ENCODE data around the gene PROSER3. TPM values are rescaled to one million over a fixed set of nuclear protein-coding genes. Genes with fewer than 3 reads are reported as not detected.

The PROSER3 gene
- total and polyA plus RNA-seq, 4 donors, result 10.0 to 32.2 (median 12.1) TPM

GRCh38 chr19:35816262-35816661, 58.3 kb downstream of the PROSER3 start:
- no peak overlapping the region for H3K27ac ChIP-seq (ENCODE audit: low read depth in 1 of 2, low read length in 1 of 2)
- TF ChIP-seq, protein P1, sequence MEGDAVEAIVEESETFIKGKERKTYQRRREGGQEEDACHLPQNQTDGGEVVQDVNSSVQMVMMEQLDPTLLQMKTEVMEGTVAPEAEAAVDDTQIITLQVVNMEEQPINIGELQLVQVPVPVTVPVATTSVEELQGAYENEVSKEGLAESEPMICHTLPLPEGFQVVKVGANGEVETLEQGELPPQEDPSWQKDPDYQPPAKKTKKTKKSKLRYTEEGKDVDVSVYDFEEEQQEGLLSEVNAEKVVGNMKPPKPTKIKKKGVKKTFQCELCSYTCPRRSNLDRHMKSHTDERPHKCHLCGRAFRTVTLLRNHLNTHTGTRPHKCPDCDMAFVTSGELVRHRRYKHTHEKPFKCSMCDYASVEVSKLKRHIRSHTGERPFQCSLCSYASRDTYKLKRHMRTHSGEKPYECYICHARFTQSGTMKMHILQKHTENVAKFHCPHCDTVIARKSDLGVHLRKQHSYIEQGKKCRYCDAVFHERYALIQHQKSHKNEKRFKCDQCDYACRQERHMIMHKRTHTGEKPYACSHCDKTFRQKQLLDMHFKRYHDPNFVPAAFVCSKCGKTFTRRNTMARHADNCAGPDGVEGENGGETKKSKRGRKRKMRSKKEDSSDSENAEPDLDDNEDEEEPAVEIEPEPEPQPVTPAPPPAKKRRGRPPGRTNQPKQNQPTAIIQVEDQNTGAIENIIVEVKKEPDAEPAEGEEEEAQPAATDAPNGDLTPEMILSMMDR (IDR thresholded peaks at IDR 0.05; ENCODE audit: control extremely low read depth, extremely low read depth), result no peak
- H3K9ac ChIP-seq (ENCODE audit: insufficient read depth in 1 of 2, low read length in 2 of 2), result no peak overlapping the region
- no peaks in the 10 kb centered on the region for H3K9me3 ChIP-seq (ENCODE audit: control insufficient read depth in 4 of 4, insufficient read depth in 3 of 4, low read length in 3 of 4)
- no peak for DNase-seq
- WGBS, 2 donors, result 32 to 41% methylated on average over 6 of the region's 6 CpGs
- no peak overlapping the region for H3K4me3 ChIP-seq
- H3K27me3 ChIP-seq (ENCODE audit: control insufficient read depth in 3 of 3, insufficient read depth in 3 of 3, low read length in 2 of 3), result peaks cover 0 to 2% (median 0%) of the 10 kb centered on the region in 3 donors
- no peak for ATAC-seq (ENCODE audit: insufficient read depth, low FRiP score)
- no peaks in the 10 kb centered on the region for H3K36me3 ChIP-seq (ENCODE audit: control insufficient read depth in 4 of 4, insufficient read depth in 4 of 4, low read length in 4 of 4)
- H3K4me1 ChIP-seq (ENCODE audit: control insufficient read depth in 5 of 5, insufficient read depth in 5 of 5, low read length in 5 of 5), result no peaks in the 10 kb centered on the region

DNA sequence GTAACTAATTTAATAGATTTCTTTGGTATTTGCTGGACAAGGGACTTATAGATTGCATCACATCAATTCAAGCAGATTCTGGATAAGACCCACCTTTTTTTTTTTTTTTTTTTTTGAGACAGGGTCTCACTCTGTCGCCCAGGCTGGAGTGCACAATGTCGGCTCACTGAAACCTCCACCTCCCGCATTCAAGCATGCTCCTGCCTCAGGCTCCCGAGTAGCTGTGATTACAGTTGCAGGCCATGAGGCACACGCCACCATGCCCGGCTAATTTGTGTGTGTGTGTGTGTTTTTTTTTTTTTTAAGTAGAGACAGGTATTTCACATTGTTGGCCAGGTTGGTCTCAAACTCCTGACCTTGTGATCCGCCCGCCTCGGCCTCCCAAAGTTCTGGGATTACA, 58.9 kb downstream of the PROSER3 start:
- Histone ChIP-seq H3K4me3 (no peak overlapping the region), H3K27me3 (ENCODE audit: control insufficient read depth in 3 of 3, insufficient read depth in 3 of 3, low read length in 2 of 3) (no peaks in the 10 kb centered on the region), H3K9me3 (ENCODE audit: control insufficient read depth in 4 of 4, insufficient read depth in 3 of 4, low read length in 3 of 4) (no peaks in the 10 kb centered on the region), H3K9ac (ENCODE audit: insufficient read depth in 1 of 2, low read length in 2 of 2) (no peak overlapping the region), H3K27ac (ENCODE audit: low read depth in 1 of 2, low read length in 1 of 2) (no peak overlapping the region), H3K4me1 (ENCODE audit: control insufficient read depth in 5 of 5, insufficient read depth in 5 of 5, low read length in 5 of 5) (no peaks in the 10 kb centered on the region), H3K36me3 (ENCODE audit: control insufficient read depth in 4 of 4, insufficient read depth in 4 of 4, low read length in 4 of 4) (no peaks in the 10 kb centered on the region)
- WGBS, 2 donors, result 80 to 86% methylated on average over 9 of the region's 9 CpGs
- TF ChIP-seq, protein P1 (IDR thresholded peaks at IDR 0.05; ENCODE audit: control extremely low read depth, extremely low read depth), result no peak
- ATAC-seq (ENCODE audit: insufficient read depth, low FRiP score), result no peak
- DNase-seq, result no peak

- H3K36me3 ChIP-seq (ENCODE audit: control insufficient read depth in 4 of 4, insufficient read depth in 4 of 4, low read length in 4 of 4), result no peaks in the 10 kb centered on the region
- ATAC-seq (ENCODE audit: insufficient read depth, low FRiP score) (no peak), DNase-seq (no peak)
- H3K9ac ChIP-seq (ENCODE audit: insufficient read depth in 1 of 2, low read length in 2 of 2), result no peak overlapping the region
- H3K27me3 ChIP-seq (ENCODE audit: control insufficient read depth in 3 of 3, insufficient read depth in 3 of 3, low read length in 2 of 3), result no peaks in the 10 kb centered on the region
- H3K27ac ChIP-seq (ENCODE audit: low read depth in 1 of 2, low read length in 1 of 2), result no peak overlapping the region
- H3K4me1 ChIP-seq (ENCODE audit: control insufficient read depth in 5 of 5, insufficient read depth in 5 of 5, low read length in 5 of 5), result no peaks in the 10 kb centered on the region
- TF ChIP-seq, protein P1 (IDR thresholded peaks at IDR 0.05; ENCODE audit: control extremely low read depth, extremely low read depth), result no peak
- no peaks in the 10 kb centered on the region for H3K9me3 ChIP-seq (ENCODE audit: control insufficient read depth in 4 of 4, insufficient read depth in 3 of 4, low read length in 3 of 4)
- no peak overlapping the region for H3K4me3 ChIP-seq
- 65 to 77% methylated on average over 3 of the region's 3 CpGs for WGBS, 2 donors
Measured at GRCh38 chr19:35818445-35818844, 60.5 kb downstream of the PROSER3 start.

Other genes starting within 250 kb of the PROSER3 start
- gene DMKN, start 244.5 kb upstream of the PROSER3 start, total RNA-seq, result 100 to 1,000 TPM in 1 of 2 donors, 10 to 100 TPM in 1; 84.6 to 127 TPM
- gene DMKN, start 244.5 kb upstream of the PROSER3 start, polyA plus RNA-seq, result 100 to 1,000 TPM in 1 of 2 donors, 10 to 100 TPM in 1; 79.0 to 278 TPM
- under 1 TPM in 1 of 2 donors, not detected in 1; 0.09 TPM for gene SBSN, start 229.9 kb upstream of the PROSER3 start, total RNA-seq
- gene SBSN, start 229.9 kb upstream of the PROSER3 start, polyA plus RNA-seq, result under 1 TPM; 0.08 to 0.39 TPM
- not detected for gene GAPDHS, start 224.7 kb upstream of the PROSER3 start, total RNA-seq
- gene GAPDHS, start 224.7 kb upstream of the PROSER3 start, polyA plus RNA-seq, result not detected
- 10 to 100 TPM; 39.0 to 98.8 TPM for gene TMEM147, start 212.6 kb upstream of the PROSER3 start, total RNA-seq
- 100 to 1,000 TPM; 150 to 167 TPM for gene TMEM147, start 212.6 kb upstream of the PROSER3 start, polyA plus RNA-seq
- not detected for gene ATP4A, start 194.5 kb upstream of the PROSER3 start, total RNA-seq
- under 1 TPM in 1 of 2 donors, not detected in 1; 0.01 TPM for gene ATP4A, start 194.5 kb upstream of the PROSER3 start, polyA plus RNA-seq
- gene PMIS2, start 172.0 kb upstream of the PROSER3 start, total RNA-seq, result not detected
- not detected for gene PMIS2, start 172.0 kb upstream of the PROSER3 start, polyA plus RNA-seq
- gene HAUS5, start 145.4 kb upstream of the PROSER3 start, total RNA-seq, result 10 to 100 TPM; 13.9 to 15.8 TPM
- 10 to 100 TPM in 1 of 2 donors, 1 to 10 TPM in 1; 6.0 to 16.5 TPM for gene HAUS5, start 145.4 kb upstream of the PROSER3 start, polyA plus RNA-seq
- 10 to 100 TPM; 28.4 to 77.4 TPM for gene RBM42, start 129.1 kb upstream of the PROSER3 start, total RNA-seq
- 10 to 100 TPM; 68.6 to 84.0 TPM for gene RBM42, start 129.1 kb upstream of the PROSER3 start, polyA plus RNA-seq
- gene ETV2, start 116.4 kb upstream of the PROSER3 start, total RNA-seq, result 1 to 10 TPM in 1 of 2 donors, under 1 TPM in 1; 0.31 to 1.0 TPM
- gene ETV2, start 116.4 kb upstream of the PROSER3 start, polyA plus RNA-seq, result 1 to 10 TPM; 1.2 to 2.5 TPM
- gene COX6B1, start 109.9 kb upstream of the PROSER3 start, total RNA-seq, result 100 to 1,000 TPM; 202 to 338 TPM
- gene COX6B1, start 109.9 kb upstream of the PROSER3 start, polyA plus RNA-seq, result 1,000 to 10,000 TPM in 1 of 2 donors, 100 to 1,000 TPM in 1; 679 to 1,407 TPM
- not detected for gene UPK1A, start 91.7 kb upstream of the PROSER3 start, total RNA-seq
- gene UPK1A, start 91.7 kb upstream of the PROSER3 start, polyA plus RNA-seq, result under 1 TPM in 1 of 2 donors, not detected in 1; 0.03 TPM
- under 1 TPM; 0.28 to 0.63 TPM for gene ZBTB32, start 53.6 kb upstream of the PROSER3 start, total RNA-seq
- gene ZBTB32, start 53.6 kb upstream of the PROSER3 start, polyA plus RNA-seq, result under 1 TPM; 0.22 to 0.50 TPM
- gene KMT2B, start 40.2 kb upstream of the PROSER3 start, total RNA-seq, result 10 to 100 TPM; 24.9 to 41.0 TPM
- gene KMT2B, start 40.2 kb upstream of the PROSER3 start, polyA plus RNA-seq, result 10 to 100 TPM; 21.7 to 30.0 TPM
- gene IGFLR1, start 15.7 kb upstream of the PROSER3 start, total RNA-seq, result 10 to 100 TPM in 1 of 2 donors, 1 to 10 TPM in 1; 3.8 to 32.3 TPM
- gene IGFLR1, start 15.7 kb upstream of the PROSER3 start, polyA plus RNA-seq, result 10 to 100 TPM; 19.6 to 72.5 TPM
- 10 to 100 TPM; 14.0 to 21.6 TPM for gene U2AF1L4, start 12.8 kb upstream of the PROSER3 start, total RNA-seq
- gene U2AF1L4, start 12.8 kb upstream of the PROSER3 start, polyA plus RNA-seq, result 10 to 100 TPM; 13.0 to 25.5 TPM
- gene PSENEN, start 12.5 kb upstream of the PROSER3 start, total RNA-seq, result 100 to 1,000 TPM in 1 of 2 donors, 10 to 100 TPM in 1; 36.8 to 129 TPM
- gene PSENEN, start 12.5 kb upstream of the PROSER3 start, polyA plus RNA-seq, result 100 to 1,000 TPM in 1 of 2 donors, 10 to 100 TPM in 1; 84.2 to 196 TPM
- 10 to 100 TPM in 1 of 2 donors, 1 to 10 TPM in 1; 4.4 to 11.4 TPM for gene LIN37, start 9.6 kb upstream of the PROSER3 start, total RNA-seq
- gene LIN37, start 9.6 kb upstream of the PROSER3 start, polyA plus RNA-seq, result 10 to 100 TPM; 16.2 TPM
- 10 to 100 TPM; 13.2 to 44.8 TPM for gene HSPB6, start 1.1 kb upstream of the PROSER3 start, total RNA-seq
- gene HSPB6, start 1.1 kb upstream of the PROSER3 start, polyA plus RNA-seq, result 10 to 100 TPM; 22.5 to 26.4 TPM
- gene ARHGAP33, start 17.4 kb downstream of the PROSER3 start, total RNA-seq, result 10 to 100 TPM; 16.2 to 16.6 TPM
- 1 to 10 TPM; 3.1 to 8.2 TPM for gene ARHGAP33, start 17.4 kb downstream of the PROSER3 start, polyA plus RNA-seq
- gene PRODH2, start 54.7 kb downstream of the PROSER3 start, total RNA-seq, result not detected
- gene PRODH2, start 54.7 kb downstream of the PROSER3 start, polyA plus RNA-seq, result not detected
- gene NPHS1, start 94.3 kb downstream of the PROSER3 start, total RNA-seq, result under 1 TPM in 1 of 2 donors, not detected in 1; 0.23 TPM
- gene NPHS1, start 94.3 kb downstream of the PROSER3 start, polyA plus RNA-seq, result under 1 TPM in 1 of 2 donors, not detected in 1; 0.02 TPM
- gene KIRREL2, start 98.7 kb downstream of the PROSER3 start, total RNA-seq, result 1 to 10 TPM in 1 of 2 donors, not detected in 1; 1.2 TPM
- under 1 TPM; 0.04 to 0.10 TPM for gene KIRREL2, start 98.7 kb downstream of the PROSER3 start, polyA plus RNA-seq
- gene APLP1, start 110.4 kb downstream of the PROSER3 start, total RNA-seq, result 1 to 10 TPM; 1.7 to 2.3 TPM
- gene APLP1, start 110.4 kb downstream of the PROSER3 start, polyA plus RNA-seq, result 1 to 10 TPM in 1 of 2 donors, under 1 TPM in 1; 0.94 to 6.5 TPM
- gene NFKBID, start 142.4 kb downstream of the PROSER3 start, total RNA-seq, result 10 to 100 TPM; 12.6 to 25.3 TPM
- gene NFKBID, start 142.4 kb downstream of the PROSER3 start, polyA plus RNA-seq, result 10 to 100 TPM; 14.7 to 18.1 TPM
- gene HCST, start 144.4 kb downstream of the PROSER3 start, total RNA-seq, result 10 to 100 TPM in 1 of 2 donors, 1 to 10 TPM in 1; 5.4 to 33.2 TPM
- 100 to 1,000 TPM in 1 of 2 donors, 10 to 100 TPM in 1; 89.1 to 118 TPM for gene HCST, start 144.4 kb downstream of the PROSER3 start, polyA plus RNA-seq
- 100 to 1,000 TPM in 1 of 2 donors, 10 to 100 TPM in 1; 17.0 to 282 TPM for gene TYROBP, start 150.1 kb downstream of the PROSER3 start, total RNA-seq
- gene TYROBP, start 150.1 kb downstream of the PROSER3 start, polyA plus RNA-seq, result 1,000 to 10,000 TPM in 1 of 2 donors, 100 to 1,000 TPM in 1; 552 to 1,276 TPM
- gene LRFN3, start 178.2 kb downstream of the PROSER3 start, total RNA-seq, result 10 to 100 TPM in 1 of 2 donors, 1 to 10 TPM in 1; 3.6 to 14.0 TPM
- 1 to 10 TPM; 6.2 to 8.9 TPM for gene LRFN3, start 178.2 kb downstream of the PROSER3 start, polyA plus RNA-seq
- 10 to 100 TPM; 11.4 to 19.7 TPM for gene SDHAF1, start 237.0 kb downstream of the PROSER3 start, total RNA-seq
- 10 to 100 TPM; 18.6 to 25.8 TPM for gene SDHAF1, start 237.0 kb downstream of the PROSER3 start, polyA plus RNA-seq